Measurements from ENCODE around the gene FGF6.

FGF6 gene

GRCh38 chr12:4433745-4434058 lies 11.9 kb downstream of the FGF6 start:
- H2AK5ac ChIP-seq (ENCODE audit: low read depth, low read length): no peak overlapping the region
- H2AFZ ChIP-seq (ENCODE audit: low read length): peak overlapping the region; percentile 1
- H3K18ac ChIP-seq (ENCODE audit: low read length): peak overlapping the region; percentile 41
- H3K79me1 ChIP-seq (ENCODE audit: low read depth, low read length): no peaks in the 10 kb centered on the region
- H3K14ac ChIP-seq (ENCODE audit: low read length): no peak overlapping the region
- WGBS, 2 donors (ENCODE audit: extremely low coverage in 2 of 2, insufficient read length in 2 of 2, insufficient replicate concordance in 1 of 2): no CpG with 5 or more reads among the region's 4 CpGs
- no peak overlapping the region for H3K4me3 ChIP-seq (ENCODE audit: low read length in 2 of 2)
- H2BK12ac ChIP-seq (ENCODE audit: low read length): no peak overlapping the region
- H3K4me2 ChIP-seq (ENCODE audit: insufficient read depth, low read length, poor library complexity, severe bottlenecking): no peak overlapping the region
- H2BK120ac ChIP-seq (ENCODE audit: low read depth, low read length): no peak overlapping the region
- DNase-seq (ENCODE audit: low spot score): no peak
- peaks cover 1 to 7% of the 10 kb centered on the region in 2 donors for H3K9me3 ChIP-seq (replicated peaks in 1 of 2; ENCODE audit: control insufficient read depth in 2 of 2, insufficient read depth in 1 of 2, low read depth in 1 of 2, low read length in 2 of 2)
- peaks cover 0 to 3% (median 0%) of the 10 kb centered on the region in 3 experiments for H3K27me3 ChIP-seq (ENCODE audit: control insufficient read depth in 3 of 3, insufficient read depth in 3 of 3, low read depth in 1 of 3, low read length in 3 of 3)
- no peak overlapping the region for H3K4ac ChIP-seq (ENCODE audit: low read length)
- peaks cover 9 to 14% of the 10 kb centered on the region in 2 donors for H3K4me1 ChIP-seq (ENCODE audit: control insufficient read depth in 2 of 2, insufficient read depth in 1 of 2, low read depth in 1 of 2, low read length in 2 of 2)
- H3K36me3 ChIP-seq (replicated peaks in 1 of 2; ENCODE audit: control insufficient read depth in 2 of 2, insufficient read depth in 2 of 2, low read length in 2 of 2): no peaks in the 10 kb centered on the region
- H2BK5ac ChIP-seq (ENCODE audit: low read length): no peak overlapping the region
- H3K23ac ChIP-seq (ENCODE audit: low read depth, low read length, poor library complexity): no peak overlapping the region
- no peak overlapping the region for H2BK15ac ChIP-seq (ENCODE audit: low read length)
- H3K27ac ChIP-seq (replicated peaks; ENCODE audit: low read length): no peak overlapping the region
- no peak overlapping the region for H4K91ac ChIP-seq (ENCODE audit: low read depth, low read length, poor library complexity)
- H3K9ac ChIP-seq (ENCODE audit: low read depth, low read length, poor library complexity): no peak overlapping the region
- no peak overlapping the region for H4K8ac ChIP-seq (ENCODE audit: low read depth, low read length)

- H3K4me3 ChIP-seq (ENCODE audit: low read length in 2 of 2): no peak overlapping the region
- no peak overlapping the region for H2BK5ac ChIP-seq (ENCODE audit: low read length)
- no peak overlapping the region for H4K8ac ChIP-seq (ENCODE audit: low read depth, low read length)
- H2AK5ac ChIP-seq (ENCODE audit: low read depth, low read length): no peak overlapping the region
- no peaks in the 10 kb centered on the region for H3K79me1 ChIP-seq (ENCODE audit: low read depth, low read length)
- H4K91ac ChIP-seq (ENCODE audit: low read depth, low read length, poor library complexity): no peak overlapping the region
- no peak for DNase-seq (ENCODE audit: low spot score)
- H3K4ac ChIP-seq (ENCODE audit: low read length): no peak overlapping the region
- H2BK12ac ChIP-seq (ENCODE audit: low read length): no peak overlapping the region
- peaks cover 0 to 3% (median 0%) of the 10 kb centered on the region in 3 experiments for H3K27me3 ChIP-seq (ENCODE audit: control insufficient read depth in 3 of 3, insufficient read depth in 3 of 3, low read depth in 1 of 3, low read length in 3 of 3)
- peak overlapping the region; percentile 53 for H3K18ac ChIP-seq (ENCODE audit: low read length)
- H3K4me2 ChIP-seq (ENCODE audit: insufficient read depth, low read length, poor library complexity, severe bottlenecking): no peak overlapping the region
- peak overlapping the region; percentile 1 for H2AFZ ChIP-seq (ENCODE audit: low read length)
- WGBS, 2 donors (ENCODE audit: extremely low coverage in 2 of 2, insufficient read length in 2 of 2, insufficient replicate concordance in 1 of 2): no CpG with 5 or more reads among the region's 9 CpGs
- H2BK15ac ChIP-seq (ENCODE audit: low read length): peak overlapping the region; percentile 84
- H3K36me3 ChIP-seq (replicated peaks in 1 of 2; ENCODE audit: control insufficient read depth in 2 of 2, insufficient read depth in 2 of 2, low read length in 2 of 2): no peaks in the 10 kb centered on the region
- H2BK120ac ChIP-seq (ENCODE audit: low read depth, low read length): no peak overlapping the region
- H3K14ac ChIP-seq (ENCODE audit: low read length): peak overlapping the region; percentile 15
- H3K9ac ChIP-seq (ENCODE audit: low read depth, low read length, poor library complexity): no peak overlapping the region
- H3K9me3 ChIP-seq (replicated peaks in 1 of 2; ENCODE audit: control insufficient read depth in 2 of 2, insufficient read depth in 1 of 2, low read depth in 1 of 2, low read length in 2 of 2): peaks cover 1 to 7% of the 10 kb centered on the region in 2 donors
- H3K27ac ChIP-seq (replicated peaks; ENCODE audit: low read length): no peak overlapping the region
- H3K23ac ChIP-seq (ENCODE audit: low read depth, low read length, poor library complexity): no peak overlapping the region
- H3K4me1 ChIP-seq (ENCODE audit: control insufficient read depth in 2 of 2, insufficient read depth in 1 of 2, low read depth in 1 of 2, low read length in 2 of 2): peaks cover 9 to 14% of the 10 kb centered on the region in 2 donors
Measured at GRCh38 chr12:4432878-4433744, 12.5 kb downstream of the FGF6 start.

- no peak overlapping the region for H3K23ac ChIP-seq (ENCODE audit: low read depth, low read length, poor library complexity)
- WGBS, 2 donors (ENCODE audit: extremely low coverage in 2 of 2, insufficient read length in 2 of 2, insufficient replicate concordance in 1 of 2): no CpG with 5 or more reads among the region's 7 CpGs
- H2BK12ac ChIP-seq (ENCODE audit: low read length): no peak overlapping the region
- peaks cover 9 to 12% of the 10 kb centered on the region in 2 donors for H3K4me1 ChIP-seq (ENCODE audit: control insufficient read depth in 2 of 2, insufficient read depth in 1 of 2, low read depth in 1 of 2, low read length in 2 of 2)
- H3K14ac ChIP-seq (ENCODE audit: low read length): no peak overlapping the region
- no peak overlapping the region for H2BK15ac ChIP-seq (ENCODE audit: low read length)
- peaks cover 1 to 7% of the 10 kb centered on the region in 2 donors for H3K9me3 ChIP-seq (replicated peaks in 1 of 2; ENCODE audit: control insufficient read depth in 2 of 2, insufficient read depth in 1 of 2, low read depth in 1 of 2, low read length in 2 of 2)
- no peak overlapping the region for H2AFZ ChIP-seq (ENCODE audit: low read length)
- no peak for DNase-seq (ENCODE audit: low spot score)
- H4K91ac ChIP-seq (ENCODE audit: low read depth, low read length, poor library complexity): no peak overlapping the region
- H3K4me3 ChIP-seq (ENCODE audit: low read length in 2 of 2): no peak overlapping the region
- H3K36me3 ChIP-seq (replicated peaks in 1 of 2; ENCODE audit: control insufficient read depth in 2 of 2, insufficient read depth in 2 of 2, low read length in 2 of 2): no peaks in the 10 kb centered on the region
- H2BK120ac ChIP-seq (ENCODE audit: low read depth, low read length): no peak overlapping the region
- H3K27me3 ChIP-seq (ENCODE audit: control insufficient read depth in 3 of 3, insufficient read depth in 3 of 3, low read depth in 1 of 3, low read length in 3 of 3): peaks cover 0 to 3% (median 0%) of the 10 kb centered on the region in 3 experiments
- H3K4me2 ChIP-seq (ENCODE audit: insufficient read depth, low read length, poor library complexity, severe bottlenecking): no peak overlapping the region
- no peaks in the 10 kb centered on the region for H3K79me1 ChIP-seq (ENCODE audit: low read depth, low read length)
- H4K8ac ChIP-seq (ENCODE audit: low read depth, low read length): no peak overlapping the region
- no peak overlapping the region for H3K4ac ChIP-seq (ENCODE audit: low read length)
- no peak overlapping the region for H2AK5ac ChIP-seq (ENCODE audit: low read depth, low read length)
- no peak overlapping the region for H3K27ac ChIP-seq (replicated peaks; ENCODE audit: low read length)
- H2BK5ac ChIP-seq (ENCODE audit: low read length): no peak overlapping the region
- no peak overlapping the region for H3K18ac ChIP-seq (ENCODE audit: low read length)
- no peak overlapping the region for H3K9ac ChIP-seq (ENCODE audit: low read depth, low read length, poor library complexity)
Measured at GRCh38 chr12:4431866-4432265, 13.7 kb downstream of the FGF6 start.

DNA sequence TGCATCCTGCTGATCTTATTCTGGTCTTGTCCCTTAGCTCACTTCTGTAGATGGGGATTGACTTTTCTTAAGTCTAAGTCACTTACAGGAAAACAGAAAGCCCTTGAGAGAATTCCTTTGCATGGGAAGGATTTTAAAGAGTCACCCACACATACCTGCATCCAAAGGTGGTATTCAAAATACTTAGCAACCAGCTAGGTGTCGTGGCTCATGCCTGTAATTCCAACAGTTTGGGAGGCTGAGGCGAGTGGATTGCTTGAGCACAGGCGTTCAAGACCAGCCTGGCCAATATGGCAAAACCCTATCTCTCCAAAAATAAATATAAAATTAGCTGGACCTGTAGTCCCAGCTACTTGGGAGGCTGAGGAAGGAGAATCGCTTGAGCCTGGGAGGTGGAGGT lies 14.2 kb downstream of the FGF6 start:
- Histone ChIP-seq H3K4me3 (ENCODE audit: low read length in 2 of 2) (no peak overlapping the region), H3K79me1 (ENCODE audit: low read depth, low read length) (no peaks in the 10 kb centered on the region), H3K14ac (ENCODE audit: low read length) (no peak overlapping the region), H3K27ac (replicated peaks; ENCODE audit: low read length) (no peak overlapping the region), H3K9ac (ENCODE audit: low read depth, low read length, poor library complexity) (no peak overlapping the region), H2AK5ac (ENCODE audit: low read depth, low read length) (no peak overlapping the region), H3K23ac (ENCODE audit: low read depth, low read length, poor library complexity) (no peak overlapping the region), H3K4ac (ENCODE audit: low read length) (no peak overlapping the region), H2BK15ac (ENCODE audit: low read length) (no peak overlapping the region), H2BK12ac (ENCODE audit: low read length) (no peak overlapping the region), H4K8ac (ENCODE audit: low read depth, low read length) (no peak overlapping the region), H4K91ac (ENCODE audit: low read depth, low read length, poor library complexity) (no peak overlapping the region), H2BK5ac (ENCODE audit: low read length) (no peak overlapping the region), H3K4me2 (ENCODE audit: insufficient read depth, low read length, poor library complexity, severe bottlenecking) (no peak overlapping the region), H2BK120ac (ENCODE audit: low read depth, low read length) (no peak overlapping the region), H3K27me3 (ENCODE audit: control insufficient read depth in 3 of 3, insufficient read depth in 3 of 3, low read depth in 1 of 3, low read length in 3 of 3) (peaks cover 0 to 3% (median 0%) of the 10 kb centered on the region in 3 experiments), H3K9me3 (replicated peaks in 1 of 2; ENCODE audit: control insufficient read depth in 2 of 2, insufficient read depth in 1 of 2, low read depth in 1 of 2, low read length in 2 of 2) (peaks cover 1 to 7% of the 10 kb centered on the region in 2 donors), H2AFZ (ENCODE audit: low read length) (no peak overlapping the region), H3K36me3 (replicated peaks in 1 of 2; ENCODE audit: control insufficient read depth in 2 of 2, insufficient read depth in 2 of 2, low read length in 2 of 2) (no peaks in the 10 kb centered on the region), H3K18ac (ENCODE audit: low read length) (no peak overlapping the region), H3K4me1 (ENCODE audit: control insufficient read depth in 2 of 2, insufficient read depth in 1 of 2, low read depth in 1 of 2, low read length in 2 of 2) (peaks cover 9 to 12% of the 10 kb centered on the region in 2 donors)
- no peak for DNase-seq (ENCODE audit: low spot score)
- WGBS, 2 donors (ENCODE audit: extremely low coverage in 2 of 2, insufficient read length in 2 of 2, insufficient replicate concordance in 1 of 2): no CpG with 5 or more reads among the region's 4 CpGs

Measured in neuronal stem cell (in vitro differentiated cells).